Muscle of leg (tissue), 11 donors: ENCODE data around the gene TEX29. TPM values are rescaled to one million over a fixed set of nuclear protein-coding genes. Genes with fewer than 3 reads are reported as not detected.

Experiments used
- DNase-seq: peaks from one replicate; pipeline ENCODE4 v3.0.0; 2013
- H3K27ac ChIP-seq: one replicate; pipeline ENCODE4 v1.5.1; 2013; ENCODE audit warnings: mild to moderate bottlenecking, low read length, control low read depth
- H3K27me3 ChIP-seq: one replicate; pipeline ENCODE4 v1.6.1; 2013; ENCODE audit warnings: low read length; ENCODE audit not compliant: control insufficient read depth, insufficient read depth
- H3K36me3 ChIP-seq: one replicate; pipeline ENCODE4 v1.6.1; 2013; ENCODE audit warnings: low read length; ENCODE audit not compliant: control insufficient read depth, insufficient read depth
- H3K4me1 ChIP-seq: one replicate; pipeline ENCODE4 v1.6.1; 2013; ENCODE audit warnings: low read length; ENCODE audit not compliant: control insufficient read depth, insufficient read depth
- H3K4me3 ChIP-seq: one replicate; pipeline ENCODE4 v1.5.1; 2013; ENCODE audit warnings: low read length, control low read depth
- H3K9me3 ChIP-seq: replicated peaks from 2 replicates; pipeline ENCODE4 v1.6.1; 2013; ENCODE audit warnings: low read depth, low read length; ENCODE audit not compliant: control insufficient read depth
- WGBS: methylation state at CpG from one replicate; pipeline ENCODE4 v1.1.5; 2013; ENCODE audit warnings: missing lambda C conversion rate; ENCODE audit not compliant: insufficient coverage; 5-methylcytosine and 5-hydroxymethylcytosine counted together
- polyA plus RNA-seq, 8 donors: library from polyadenylated mRNA; unstranded; fragments of 120-200 nt; gene quantifications; one replicate each; pipeline versions ENCODE4 v1.2.1 to v1.2.3, GENCODE V29; 2013; ENCODE audit warnings: inconsistent platforms in 1 of 8, low replicate concordance in 1 of 8; ENCODE audit not compliant: insufficient read length in 8 of 8, insufficient read depth in 1 of 8
- total RNA-seq: library from RNA; stranded (reverse); fragments of 120-200 nt; gene quantifications from one replicate; pipeline ENCODE4 v1.2.4, GENCODE V29; 2013

Gene TEX29
- total and polyA plus RNA-seq, 9 donors: 0.15 to 0.67 (median 0.36) TPM

DNA sequence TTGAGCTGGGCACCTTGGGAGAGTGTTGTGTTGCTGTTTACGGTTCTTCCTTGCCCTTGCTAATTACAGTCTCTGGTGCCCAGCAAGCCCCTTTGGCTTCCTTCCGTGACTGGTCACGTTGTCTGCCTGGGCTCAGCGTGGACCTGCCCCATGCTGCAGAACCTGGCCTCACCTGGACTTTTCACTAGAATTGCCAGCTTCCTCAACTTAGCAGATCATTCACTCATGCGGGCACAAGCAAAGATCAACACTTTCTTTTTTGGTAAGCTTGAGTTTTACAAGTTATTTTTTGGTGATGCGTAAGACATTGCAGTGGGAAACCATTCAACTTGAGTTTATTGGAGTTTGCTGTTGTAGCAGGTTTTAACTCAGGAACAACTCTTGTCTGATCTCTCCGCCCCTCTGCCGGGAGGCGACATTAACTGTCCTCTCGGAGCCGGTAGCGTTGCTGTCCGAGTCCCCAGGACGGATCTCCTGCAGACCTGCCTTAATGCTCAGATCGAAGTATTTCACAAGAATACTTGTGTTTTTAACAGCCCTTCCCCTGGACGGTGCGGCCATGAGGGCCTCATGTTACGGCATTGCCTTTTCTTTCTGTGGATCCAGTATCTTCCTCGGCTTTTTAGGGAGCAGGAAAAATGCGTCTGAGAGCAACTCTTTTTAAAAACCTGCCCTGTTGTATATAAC lies 15.7 kb upstream of the TEX29 start:
- no peak overlapping the region for H3K27ac ChIP-seq
- peaks cover 9% of the 10 kb centered on the region for H3K4me1 ChIP-seq
- no peaks in the 10 kb centered on the region for H3K27me3 ChIP-seq
- no peak overlapping the region for H3K4me3 ChIP-seq
- WGBS: 94% methylated on average over 16 of the region's 20 CpGs
- H3K9me3 ChIP-seq: no peaks in the 10 kb centered on the region
- no peak for DNase-seq
- peaks cover 77% of the 10 kb centered on the region for H3K36me3 ChIP-seq

DNA sequence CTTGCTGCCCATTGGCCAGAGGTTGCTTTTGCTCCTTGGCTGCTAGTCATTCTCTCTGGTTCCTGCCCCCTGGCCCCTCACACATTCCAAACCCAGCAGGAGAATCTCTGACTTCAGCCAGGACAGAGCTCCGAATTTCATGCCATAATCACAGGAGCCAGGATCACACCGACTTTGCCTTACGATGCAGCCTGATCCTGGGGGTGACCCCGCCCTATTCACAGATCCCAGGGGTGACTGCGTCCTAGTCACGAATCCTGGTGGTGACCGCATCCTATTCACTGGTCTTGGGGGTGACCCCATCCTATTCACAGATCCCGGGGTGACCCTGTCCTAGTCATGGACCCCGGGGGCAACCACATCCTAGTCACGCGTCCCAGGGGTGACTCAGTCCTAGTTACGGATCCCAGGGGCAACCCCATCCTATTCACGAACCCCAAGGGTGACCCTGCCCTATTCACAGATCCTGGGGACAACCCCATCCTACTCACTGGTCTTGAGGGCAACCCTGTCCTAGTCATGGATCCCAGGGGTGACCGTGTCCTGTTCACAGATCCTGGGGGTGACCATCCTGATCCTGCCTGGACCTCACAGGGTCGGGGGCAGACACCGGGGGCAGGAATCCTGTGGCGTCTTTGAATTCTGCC lies 7.4 kb upstream of the TEX29 start:
- Histone ChIP-seq H3K9me3 (peaks cover 14% of the 10 kb centered on the region), H3K27me3 (no peaks in the 10 kb centered on the region), H3K27ac (no peak overlapping the region), H3K4me3 (no peak overlapping the region), H3K36me3 (peaks cover 32% of the 10 kb centered on the region), H3K4me1 (no peaks in the 10 kb centered on the region)
- no peak for DNase-seq
- 95% methylated on average over 12 of the region's 17 CpGs for WGBS

DNA sequence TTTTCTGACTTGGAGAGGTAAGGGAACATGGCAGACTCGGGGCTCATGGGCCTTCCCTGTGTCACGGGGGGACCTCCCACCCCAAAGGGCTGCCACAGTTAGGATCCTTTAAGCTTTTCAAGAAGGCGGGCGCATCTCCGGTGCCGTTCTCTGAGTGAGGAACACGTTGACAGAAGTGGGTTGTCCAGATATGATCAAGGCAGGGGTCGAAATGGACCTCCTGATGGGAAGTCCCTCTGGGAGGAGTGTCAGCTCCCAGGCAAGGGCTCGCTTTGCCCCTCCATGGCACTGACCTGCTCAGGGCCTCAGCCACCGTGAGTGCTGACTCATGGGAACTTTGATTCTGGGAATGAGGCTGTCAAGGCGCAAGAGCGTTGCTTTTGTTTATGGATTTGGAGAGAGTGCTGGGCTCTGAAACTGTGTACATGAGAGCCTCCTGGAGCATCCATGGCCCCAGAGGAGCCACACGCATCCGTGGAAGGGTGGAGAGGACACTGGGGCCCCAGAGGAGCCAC lies 6.5 kb upstream of the TEX29 start:
- Histone ChIP-seq H3K27ac (no peak overlapping the region), H3K4me1 (no peaks in the 10 kb centered on the region), H3K9me3 (peaks cover 14% of the 10 kb centered on the region), H3K4me3 (no peak overlapping the region), H3K27me3 (no peaks in the 10 kb centered on the region), H3K36me3 (peaks cover 23% of the 10 kb centered on the region)
- no peak for DNase-seq
- WGBS: 91% methylated on average over 13 of the region's 14 CpGs

- H3K27me3 ChIP-seq: no peaks in the 10 kb centered on the region
- no CpG with 5 or more reads among the region's 6 CpGs for WGBS
These were observed 5.6 kb upstream of the TEX29 start for GRCh38 chr13:111314852-111315251.

DNA sequence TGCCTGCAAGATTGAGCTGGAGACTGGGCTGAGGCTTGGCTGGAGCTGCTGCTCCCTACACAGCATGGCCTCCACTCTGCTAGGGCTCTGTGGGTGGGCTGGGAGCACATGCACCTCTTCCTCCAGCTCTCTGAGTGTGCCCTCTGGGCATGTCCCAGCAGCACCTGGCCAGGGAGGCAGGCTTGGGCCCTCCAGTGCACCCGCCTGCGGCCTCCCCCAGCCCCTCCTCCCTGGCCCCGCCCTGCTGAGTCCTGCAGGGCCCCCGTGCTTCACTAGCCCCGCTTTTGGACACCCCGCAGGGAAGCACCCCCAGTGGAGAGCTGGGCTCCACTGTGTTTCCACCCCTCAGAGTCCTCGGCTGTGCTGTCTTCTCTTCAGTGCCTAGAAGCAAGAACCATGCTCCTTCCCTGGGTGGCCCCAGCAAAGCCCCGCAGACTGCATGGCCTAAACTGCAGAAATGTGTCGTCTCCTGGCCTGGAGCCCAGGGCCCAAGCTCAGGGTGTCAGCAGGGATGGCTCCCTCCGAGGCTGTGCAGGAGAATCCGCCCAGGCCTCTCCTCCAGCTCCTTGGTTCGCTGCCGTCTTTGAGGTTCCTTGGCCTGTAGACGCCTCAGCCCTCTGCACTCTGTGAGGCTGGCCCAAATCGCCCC lies 5.0 kb upstream of the TEX29 start:
- no peaks in the 10 kb centered on the region for H3K27me3 ChIP-seq
- peaks cover 14% of the 10 kb centered on the region for H3K9me3 ChIP-seq
- H3K27ac ChIP-seq: no peak overlapping the region
- no peak for DNase-seq
- 69% methylated on average over 14 of the region's 15 CpGs for WGBS
- peaks cover 21% of the 10 kb centered on the region for H3K36me3 ChIP-seq
- H3K4me3 ChIP-seq: no peak overlapping the region
- H3K4me1 ChIP-seq: no peaks in the 10 kb centered on the region

More at GRCh38 chr13:111314852-111315251, 5.6 kb upstream of the TEX29 start:
- Histone ChIP-seq H3K27ac (no peak overlapping the region), H3K36me3 (peaks cover 21% of the 10 kb centered on the region), H3K4me3 (no peak overlapping the region), H3K9me3 (peaks cover 14% of the 10 kb centered on the region), H3K4me1 (no peaks in the 10 kb centered on the region)
- no peak for DNase-seq

DNA sequence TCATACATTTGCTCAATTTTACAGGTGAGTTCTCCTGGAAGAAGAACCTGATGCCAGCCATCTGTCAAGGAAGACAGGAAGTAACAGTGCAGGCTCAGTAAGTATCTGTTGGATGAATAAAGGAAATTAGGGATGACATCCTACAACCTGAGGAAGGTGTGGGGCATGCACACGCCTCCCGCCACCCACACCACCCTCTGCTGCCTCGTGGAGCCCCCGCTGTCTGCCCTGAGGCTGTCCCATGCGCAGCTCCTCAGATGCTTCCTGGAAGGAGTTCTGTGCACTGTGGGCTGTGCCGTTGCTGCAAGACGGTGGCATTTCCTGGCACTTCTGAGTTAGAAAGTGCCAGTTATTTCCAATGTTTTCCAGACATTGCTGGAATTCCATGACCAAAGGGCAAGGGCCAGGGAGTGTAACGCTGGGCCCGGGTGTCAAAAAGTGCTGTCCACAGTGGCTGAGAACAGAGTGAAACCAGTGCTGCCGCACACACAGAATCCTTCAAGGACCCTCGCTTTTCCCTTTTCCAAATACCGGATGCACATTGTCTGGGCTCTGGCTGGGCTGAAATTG lies 4.2 kb upstream of the TEX29 start:
- Histone ChIP-seq H3K36me3 (peaks cover 19% of the 10 kb centered on the region), H3K4me3 (no peak overlapping the region), H3K27me3 (no peaks in the 10 kb centered on the region), H3K4me1 (no peaks in the 10 kb centered on the region), H3K9me3 (peaks cover 14% of the 10 kb centered on the region), H3K27ac (no peak overlapping the region)
- no peak for DNase-seq
- WGBS: 81% methylated on average over 8 of the region's 12 CpGs

DNA sequence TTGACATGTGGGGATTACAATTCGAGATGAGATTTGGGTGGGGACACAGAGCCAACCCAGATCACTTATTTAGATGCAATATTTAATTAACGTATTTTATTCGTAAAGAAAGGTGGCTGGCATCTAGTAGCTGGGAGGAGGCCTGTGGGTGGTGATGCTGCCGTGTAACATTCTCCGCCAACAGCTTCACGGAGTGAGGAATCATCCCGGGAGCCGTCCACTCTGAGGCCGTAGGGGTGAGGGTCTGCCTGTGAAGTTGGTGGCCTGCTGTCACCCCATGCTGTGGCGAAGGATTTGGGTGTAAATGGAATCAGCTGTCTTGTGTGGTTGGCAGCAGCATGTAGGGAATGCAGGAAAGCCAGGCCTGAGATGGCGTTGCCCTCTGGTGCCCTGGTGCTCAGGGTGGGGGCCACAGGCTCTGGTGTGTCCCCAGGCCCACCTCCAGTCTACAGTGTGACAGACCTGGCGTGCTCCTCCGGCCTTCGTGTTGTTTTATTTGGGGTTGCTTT lies 3.3 kb upstream of the TEX29 start:
- Histone ChIP-seq H3K4me3 (no peak overlapping the region), H3K9me3 (peaks cover 10% of the 10 kb centered on the region), H3K27ac (no peak overlapping the region), H3K4me1 (no peaks in the 10 kb centered on the region), H3K27me3 (no peaks in the 10 kb centered on the region), H3K36me3 (peaks cover 15% of the 10 kb centered on the region)
- 84% methylated on average over 10 of the region's 14 CpGs for WGBS
- no peak for DNase-seq

DNA sequence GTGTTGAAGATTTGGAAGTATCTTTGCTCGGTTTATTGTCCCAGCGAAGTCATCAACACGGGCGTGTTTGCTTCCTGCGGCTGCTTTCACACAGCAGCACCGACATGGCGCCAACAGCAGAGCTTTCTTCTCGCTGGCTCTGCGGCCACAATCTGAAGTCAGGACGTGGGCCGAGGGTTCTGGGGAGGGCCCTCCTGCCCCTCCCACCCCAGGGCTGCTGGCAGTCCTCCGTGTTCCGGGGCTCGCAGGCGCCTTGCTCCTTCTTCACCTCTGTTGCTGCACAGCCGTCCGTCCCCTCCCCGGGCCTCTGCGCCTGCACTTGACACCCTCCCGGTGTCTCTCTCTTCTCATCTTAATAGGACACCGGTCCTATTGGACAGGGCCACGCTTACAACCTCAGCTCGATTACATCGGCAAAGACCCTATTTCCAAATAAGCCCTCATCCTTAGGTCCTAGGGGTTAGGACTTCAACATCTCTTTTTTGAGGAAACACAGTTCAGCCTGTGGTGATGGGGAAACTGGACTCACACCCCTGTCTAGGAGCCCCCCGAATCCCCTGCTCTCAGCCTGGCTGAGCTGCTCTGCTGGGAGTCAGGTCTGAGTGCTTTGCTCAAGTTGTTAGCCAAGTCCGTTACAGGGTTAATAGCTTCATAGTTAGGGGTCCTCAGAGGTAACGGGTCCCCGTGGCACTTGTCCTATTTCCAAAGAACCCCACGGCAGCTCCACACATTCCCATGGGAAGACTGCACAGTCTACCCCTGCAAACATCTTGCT lies 2.7 kb upstream of the TEX29 start:
- Histone ChIP-seq H3K9me3 (peaks cover 4% of the 10 kb centered on the region), H3K27me3 (no peaks in the 10 kb centered on the region), H3K4me3 (no peak overlapping the region), H3K27ac (no peak overlapping the region), H3K36me3 (peaks cover 12% of the 10 kb centered on the region), H3K4me1 (no peaks in the 10 kb centered on the region)
- WGBS: 65% methylated on average over 28 of the region's 29 CpGs
- DNase-seq: no peak

DNA sequence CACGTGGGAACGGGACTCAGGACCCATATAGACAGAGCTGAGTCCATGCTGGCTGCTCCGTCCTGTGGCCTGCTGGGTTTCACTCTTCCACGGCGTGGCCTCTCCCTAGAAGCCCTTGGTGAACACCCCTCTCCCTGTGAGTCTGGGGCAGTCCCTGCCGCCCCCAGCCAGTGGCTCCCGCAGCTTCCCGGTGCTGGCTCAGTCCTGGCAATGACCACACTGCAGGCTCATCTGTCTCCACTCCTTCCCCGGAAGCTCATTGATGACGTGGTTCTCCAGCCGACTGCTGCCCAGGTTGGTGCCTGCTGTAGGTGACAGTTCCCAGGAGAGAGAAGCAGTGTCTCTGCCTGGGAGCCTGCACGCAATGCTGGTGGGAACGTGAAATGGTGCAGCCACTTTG lies 2.1 kb upstream of the TEX29 start:
- H3K36me3 ChIP-seq: peaks cover 8% of the 10 kb centered on the region
- WGBS: 80% methylated on average over 12 of the region's 13 CpGs
- H3K27ac ChIP-seq: no peak overlapping the region
- no peaks in the 10 kb centered on the region for H3K9me3 ChIP-seq
- no peak for DNase-seq
- H3K27me3 ChIP-seq: no peaks in the 10 kb centered on the region
- no peak overlapping the region for H3K4me3 ChIP-seq
- H3K4me1 ChIP-seq: no peaks in the 10 kb centered on the region
